HG03520 (cell line): ENCODE data around the gene INPP5K.
A peak's percentile ranks its signal among the peaks of the same experiment; 100 is the strongest.
"Not testable (repeated sequence)": the region's sequence is repeated elsewhere in the genome, so short reads cannot be mapped to it uniquely, and the experiment has no call there.

ENCODE experiments used
- ATAC-seq: cut with Tn5 transposase; IDR thresholded peaks from one replicate; pipeline ENCODE4 v1.9.1; 2021; ENCODE audit warnings: mild to moderate bottlenecking, moderate library complexity; ENCODE audit not compliant: unreplicated experiment

The INPP5K gene

DNA sequence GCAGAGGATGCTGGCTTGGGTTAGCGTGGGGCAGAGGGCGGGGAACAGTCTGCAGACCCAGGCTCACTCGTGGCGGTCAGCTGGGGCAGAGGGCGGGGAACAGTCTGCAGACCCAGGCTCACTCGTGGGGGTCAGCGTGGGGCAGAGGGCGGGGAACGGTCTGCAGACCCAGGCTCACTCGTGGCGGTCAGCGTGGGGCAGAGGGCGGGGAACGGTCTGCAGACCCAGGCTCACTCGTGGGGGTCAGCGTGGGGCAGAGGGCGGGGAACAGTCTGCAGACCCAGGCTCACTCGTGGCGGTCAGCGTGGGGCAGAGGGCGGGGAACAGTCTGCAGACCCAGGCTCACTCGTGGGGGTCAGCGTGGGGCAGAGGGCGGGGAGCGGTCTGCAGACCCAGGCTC, 7.7 kb downstream of the INPP5K start:
- ATAC-seq = not testable (repeated sequence)

DNA sequence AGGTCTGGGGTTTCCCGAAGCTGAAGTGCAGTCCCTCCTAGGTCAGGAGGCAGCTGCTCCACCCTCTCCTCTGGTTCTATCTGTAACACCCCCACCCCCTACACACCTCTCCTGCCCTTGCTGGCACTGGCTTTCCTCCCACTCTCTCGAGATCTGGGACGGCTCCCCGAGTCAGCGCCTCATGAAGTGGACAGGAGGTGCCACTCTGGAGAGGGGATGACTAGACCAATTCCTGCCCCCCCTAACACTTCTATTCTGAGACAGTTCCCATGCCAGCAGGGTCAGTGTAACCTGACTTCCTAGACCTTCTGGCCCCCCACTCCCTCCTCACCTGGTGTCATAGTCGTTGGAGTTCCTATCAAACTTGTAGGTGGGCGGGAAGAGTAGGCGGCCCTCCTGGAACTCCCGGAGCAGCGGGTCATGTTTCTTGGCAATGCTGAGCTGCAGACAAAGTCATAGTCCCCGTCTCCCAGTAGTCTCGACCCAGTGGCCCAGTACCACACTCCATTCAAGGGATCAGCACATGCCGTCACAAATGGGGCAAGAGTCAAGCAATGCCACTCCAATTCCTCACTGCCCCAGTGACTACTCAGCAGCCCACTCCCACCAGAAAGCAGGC, 9.7 kb downstream of the INPP5K start:
- ATAC-seq = no peak

DNA sequence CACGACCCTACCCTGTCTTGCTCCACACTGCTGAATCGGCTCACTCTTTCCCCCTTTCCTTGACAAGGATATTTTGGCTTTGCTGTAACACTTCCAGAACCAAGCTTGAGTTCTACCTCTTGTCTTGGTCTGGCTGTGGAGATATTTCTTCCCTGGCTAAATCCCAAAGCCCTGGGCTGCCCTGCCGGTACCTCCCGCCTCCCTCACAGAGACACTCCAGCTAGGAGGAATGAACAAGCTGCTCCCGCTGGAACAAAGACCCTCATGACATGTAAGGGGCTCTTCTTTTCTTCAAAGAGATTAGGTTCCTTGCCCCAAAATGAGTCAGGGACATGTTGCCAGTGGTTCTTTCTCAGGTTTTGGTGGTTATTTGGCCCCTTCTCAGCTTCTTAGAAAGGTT, 10.8 kb downstream of the INPP5K start:
- no peak for ATAC-seq

DNA sequence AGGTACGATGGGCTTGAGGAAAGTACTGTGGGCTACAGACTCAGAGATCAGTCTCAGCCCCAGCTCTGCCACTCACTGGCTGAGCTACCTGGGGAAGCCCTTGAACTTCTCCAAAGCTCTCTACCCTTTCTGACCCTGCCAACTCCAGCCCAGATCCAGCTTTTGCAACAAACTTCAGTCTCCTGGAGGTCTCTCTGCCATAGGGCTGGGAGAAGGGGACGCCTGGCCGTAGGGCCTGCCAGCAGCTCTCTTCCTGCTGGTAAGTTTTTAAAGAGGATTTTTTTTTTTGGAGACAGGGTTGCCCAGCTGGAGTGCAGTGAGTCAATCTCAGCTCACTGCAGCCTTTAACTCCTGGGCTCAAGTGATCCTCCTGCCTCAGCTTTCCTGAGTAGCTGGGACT, 11.5 kb downstream of the INPP5K start:
- no peak for ATAC-seq

DNA sequence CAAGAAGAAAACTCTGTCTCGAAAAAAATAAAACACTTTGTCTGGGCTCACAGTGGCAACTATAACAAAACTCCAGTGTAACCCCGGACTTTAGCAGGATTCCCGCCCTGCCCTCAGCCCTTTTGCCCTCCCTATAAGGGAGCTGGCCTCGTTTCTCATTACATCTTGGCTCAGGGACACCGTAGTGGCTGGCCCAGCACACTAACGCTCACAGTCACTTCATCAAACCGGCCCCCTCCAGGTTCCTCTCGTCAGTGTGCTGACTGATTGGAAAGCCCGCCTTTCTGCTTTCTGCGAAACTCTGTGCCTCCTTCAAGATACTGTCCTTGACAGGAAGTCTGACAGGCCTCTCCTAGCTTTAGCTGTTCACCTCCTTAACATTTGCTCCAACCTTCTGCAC, 12.7 kb downstream of the INPP5K start:
- ATAC-seq = no peak

DNA sequence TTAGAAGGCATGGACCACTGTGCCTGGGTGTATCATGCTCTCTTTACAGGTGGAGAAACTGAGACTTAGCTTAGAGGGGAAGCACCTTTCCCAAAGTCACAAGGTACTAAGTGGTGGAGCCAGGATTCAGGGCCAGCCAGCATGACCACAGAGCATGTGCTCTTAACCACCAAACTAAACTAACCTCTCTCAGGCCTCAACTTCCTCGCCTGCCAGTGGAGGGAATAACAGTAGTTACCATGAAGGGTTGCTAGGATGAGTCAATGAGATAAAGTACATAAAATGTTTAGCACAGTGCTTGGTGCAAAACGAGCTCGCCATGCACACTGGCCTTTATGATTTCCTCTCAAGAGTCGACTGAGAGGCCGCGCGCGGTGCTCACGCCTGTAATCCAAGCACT, 17.5 kb downstream of the INPP5K start:
- ATAC-seq = no peak

DNA sequence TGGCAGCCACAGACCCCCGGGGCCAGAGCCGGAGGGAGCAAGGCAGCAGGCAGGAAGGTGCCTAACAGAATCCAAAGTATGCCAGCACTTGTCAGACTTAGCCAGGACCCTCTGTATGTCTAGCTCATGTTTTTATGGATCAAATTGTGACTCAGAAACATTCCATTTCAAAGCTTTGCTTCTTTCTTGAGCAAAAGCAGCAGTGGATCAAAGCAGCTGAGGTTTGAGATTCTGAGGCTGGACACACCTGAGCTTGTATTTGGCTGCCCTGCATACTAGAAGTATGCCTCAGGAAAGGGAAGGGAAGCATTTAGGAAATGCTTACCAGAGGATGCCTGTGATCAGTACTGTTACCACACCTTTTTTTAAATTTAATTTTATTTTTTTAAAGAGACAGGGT, 18.2 kb downstream of the INPP5K start:
- ATAC-seq = no peak

DNA sequence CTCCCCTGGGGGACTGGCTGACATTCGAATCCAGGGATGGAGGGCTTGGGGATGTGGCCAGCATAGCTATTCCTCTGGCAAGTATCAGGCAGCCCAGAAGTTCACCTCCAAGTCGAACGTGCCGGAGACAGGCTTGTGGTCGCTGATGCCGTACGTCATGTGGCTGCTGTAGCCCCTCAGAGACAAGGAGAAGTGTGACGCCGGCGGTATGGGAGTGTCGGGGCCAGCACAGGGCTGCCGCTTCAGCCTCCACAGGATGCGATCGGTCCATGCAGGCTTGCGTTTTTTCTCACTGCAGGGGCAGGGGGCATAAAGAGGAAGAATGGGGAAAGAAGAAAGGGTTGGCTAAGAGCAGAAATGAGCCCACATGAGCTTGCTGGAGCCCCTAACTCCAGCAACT, 18.6 kb downstream of the INPP5K start:
- ATAC-seq = no peak

DNA sequence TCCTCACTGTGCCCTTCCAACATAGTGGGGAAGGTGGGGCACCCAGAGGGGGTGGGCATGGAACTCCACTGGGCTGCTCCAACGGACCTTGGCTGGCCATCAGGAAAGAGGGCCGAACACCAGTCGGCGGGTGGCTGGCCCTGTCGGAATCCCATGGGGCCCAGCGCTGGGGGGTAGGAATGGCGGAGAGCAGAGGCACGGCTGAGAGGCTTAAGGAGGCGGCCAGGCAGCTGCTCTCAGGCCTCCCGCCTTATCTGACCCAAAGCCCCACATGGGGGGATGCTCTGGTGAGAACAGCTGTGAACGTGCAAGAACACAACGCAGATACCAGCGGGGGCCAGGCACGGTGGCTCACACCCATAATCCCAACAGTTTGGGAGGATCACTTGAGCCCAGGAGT, 19.5 kb downstream of the INPP5K start:
- ATAC-seq = no peak

DNA sequence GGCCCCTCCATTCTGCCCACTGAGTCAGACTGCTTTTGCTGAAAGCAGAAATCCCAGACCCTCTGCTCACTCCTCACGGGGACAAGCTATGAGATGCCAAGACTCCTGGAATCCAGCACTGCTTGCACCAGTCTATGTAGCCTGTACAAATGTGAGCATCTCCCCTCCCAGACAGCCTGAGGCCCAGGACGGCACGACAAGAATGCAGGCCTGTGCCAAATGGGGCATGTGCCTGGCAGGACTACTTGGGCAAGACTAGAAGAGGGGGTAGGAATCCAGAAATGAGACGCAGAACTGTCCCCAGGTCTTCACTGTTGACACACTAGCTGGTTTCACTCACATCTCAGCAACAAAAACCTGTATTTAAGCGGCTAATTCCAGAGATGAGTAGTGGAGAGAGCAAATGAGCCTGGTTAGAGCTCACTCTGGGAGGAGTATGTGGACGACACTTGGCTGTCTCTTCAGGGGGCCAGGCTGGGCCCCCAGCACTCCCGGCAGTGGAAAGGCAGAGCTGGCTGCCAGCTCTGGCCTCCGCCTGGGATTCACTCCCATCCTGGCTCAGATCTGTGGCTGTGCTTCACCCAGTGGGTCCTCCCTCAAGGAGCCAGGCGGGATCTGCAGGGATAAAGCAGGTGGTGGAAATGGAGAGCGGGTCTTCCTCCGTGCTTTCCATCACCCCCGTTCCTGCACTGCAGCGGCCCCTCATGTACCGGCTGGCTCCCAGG, 21.0 kb downstream of the INPP5K start:
- no peak for ATAC-seq

DNA sequence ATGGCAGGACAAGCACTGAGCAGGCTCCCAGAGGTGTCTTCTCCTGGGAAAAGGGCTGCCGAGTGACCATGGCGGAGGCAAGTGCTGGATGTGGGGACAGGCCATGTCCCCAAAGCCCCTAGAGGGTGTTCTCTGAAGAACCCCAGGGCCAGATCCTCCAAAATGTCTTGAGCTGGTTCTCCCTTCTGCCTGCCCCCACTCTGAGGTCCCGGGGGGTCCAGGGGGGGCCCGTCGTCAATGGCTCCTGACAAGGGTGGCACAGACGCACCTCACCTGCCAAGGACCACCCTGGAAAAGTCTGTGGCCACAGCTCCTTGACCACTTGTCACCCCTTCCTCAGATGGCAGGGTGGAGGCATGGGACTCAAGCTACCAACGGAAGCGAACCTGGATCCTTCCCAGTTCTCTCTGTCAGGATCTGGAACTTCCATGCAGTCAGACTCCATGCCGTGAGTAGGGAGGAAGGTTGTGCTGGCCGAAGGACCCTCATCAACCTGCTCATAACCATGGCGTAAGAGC, 21.6 kb downstream of the INPP5K start:
- ATAC-seq = no peak

DNA sequence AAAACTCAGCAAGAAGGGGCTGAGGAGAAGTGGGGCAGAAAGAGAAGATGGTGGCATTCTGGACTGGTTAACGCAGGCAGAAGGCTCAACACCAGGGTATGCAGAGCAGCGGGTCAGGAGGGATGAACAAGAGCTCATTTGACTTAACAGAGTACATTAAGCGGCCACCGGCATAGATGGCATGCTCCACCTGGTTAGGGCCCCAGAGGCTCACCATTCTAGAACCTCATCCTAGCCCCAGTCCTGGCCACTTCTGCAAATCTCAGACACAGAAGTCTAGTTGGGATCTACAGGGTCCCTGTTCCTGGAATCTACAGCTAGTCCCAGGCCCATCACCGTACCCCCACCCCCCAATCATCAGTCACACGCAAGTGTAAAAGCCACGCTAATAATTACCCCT, 22.2 kb downstream of the INPP5K start:
- no peak for ATAC-seq

DNA sequence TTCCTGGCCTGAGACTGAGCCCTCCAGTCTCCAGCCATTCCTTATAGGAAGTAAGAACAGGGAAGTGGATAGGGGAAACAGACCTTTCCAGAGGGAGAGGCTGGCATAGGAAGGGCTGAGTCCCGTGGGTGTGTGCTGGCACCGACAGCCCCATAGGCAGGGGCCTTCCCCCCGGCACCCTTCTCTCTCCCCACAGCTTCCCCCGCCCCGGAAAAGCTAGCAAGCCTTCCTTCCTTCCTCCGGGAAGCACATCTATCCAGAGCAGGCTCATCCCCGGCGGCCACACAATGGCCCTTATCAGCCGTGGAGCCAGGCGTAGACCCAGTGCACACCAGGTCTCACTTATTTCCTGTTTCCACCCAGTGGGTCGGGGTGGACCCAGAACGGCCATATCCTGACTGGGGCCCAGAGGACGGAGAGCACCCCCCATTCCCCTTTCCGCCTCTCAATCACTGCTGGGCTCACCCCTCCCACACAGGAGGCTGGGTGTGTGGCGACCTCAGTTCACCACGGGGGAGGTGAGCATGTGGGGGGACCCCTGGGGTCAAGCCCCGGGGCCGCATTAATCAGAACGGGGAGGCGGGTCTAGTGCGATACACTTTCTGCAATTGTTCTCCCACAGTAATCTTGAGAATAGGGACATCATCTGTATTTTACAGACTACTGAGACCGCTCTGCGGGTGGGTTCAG, 23.0 kb downstream of the INPP5K start:
- ATAC-seq = no peak

DNA sequence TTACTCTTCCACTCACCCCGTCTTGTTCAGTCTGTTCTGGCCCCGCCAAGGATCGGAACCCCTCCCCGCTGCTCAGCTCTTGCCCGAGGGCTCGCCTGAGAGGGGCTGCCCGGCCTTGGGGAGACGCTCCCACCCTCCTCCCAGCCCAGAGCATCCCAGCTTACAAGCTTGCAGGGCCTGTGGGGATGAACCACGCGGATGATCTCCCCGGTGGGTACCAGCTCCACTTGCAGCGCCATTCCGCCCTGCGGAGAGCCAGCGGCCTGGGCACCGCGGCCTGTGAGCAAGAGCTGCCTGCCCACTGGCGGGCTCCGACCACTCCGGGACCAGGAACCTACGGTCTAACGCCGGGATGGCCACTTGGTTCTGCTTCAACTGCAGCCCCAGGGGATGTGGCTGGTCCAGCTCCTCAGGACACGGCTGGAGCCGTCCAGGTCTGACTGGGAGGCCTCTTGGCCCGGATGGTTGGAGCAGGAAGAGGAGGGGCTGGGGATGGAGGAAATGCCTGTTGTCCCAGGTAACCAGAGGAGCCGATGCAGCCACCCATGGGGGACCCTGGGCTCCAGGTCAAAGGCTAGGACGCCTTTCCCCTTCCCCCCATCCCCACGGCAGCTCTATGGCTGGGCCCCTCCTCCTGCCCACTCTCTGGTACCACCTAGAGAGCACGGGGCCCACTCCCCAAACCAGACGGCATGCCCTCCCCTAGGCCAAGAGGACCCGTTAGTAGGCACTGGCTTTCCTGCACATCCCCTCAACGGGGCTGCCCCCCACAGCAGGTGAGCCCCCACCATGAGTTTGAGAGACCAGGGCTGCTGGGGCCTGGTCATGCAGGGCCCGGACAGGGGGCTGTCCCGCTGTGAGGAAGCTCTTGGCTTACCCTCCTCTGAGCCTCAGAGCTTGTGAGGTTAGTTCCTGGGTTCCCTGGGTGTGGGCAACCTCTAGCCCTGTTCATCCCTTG, 23.9 kb downstream of the INPP5K start, which contains the start of gene MYO1C:
Gene MYO1C (minus strand): TSS at position 438 of the 958 bp plus-strand sequence. CDS start 199 bp downstream, at position 239.
- no peak for ATAC-seq

DNA sequence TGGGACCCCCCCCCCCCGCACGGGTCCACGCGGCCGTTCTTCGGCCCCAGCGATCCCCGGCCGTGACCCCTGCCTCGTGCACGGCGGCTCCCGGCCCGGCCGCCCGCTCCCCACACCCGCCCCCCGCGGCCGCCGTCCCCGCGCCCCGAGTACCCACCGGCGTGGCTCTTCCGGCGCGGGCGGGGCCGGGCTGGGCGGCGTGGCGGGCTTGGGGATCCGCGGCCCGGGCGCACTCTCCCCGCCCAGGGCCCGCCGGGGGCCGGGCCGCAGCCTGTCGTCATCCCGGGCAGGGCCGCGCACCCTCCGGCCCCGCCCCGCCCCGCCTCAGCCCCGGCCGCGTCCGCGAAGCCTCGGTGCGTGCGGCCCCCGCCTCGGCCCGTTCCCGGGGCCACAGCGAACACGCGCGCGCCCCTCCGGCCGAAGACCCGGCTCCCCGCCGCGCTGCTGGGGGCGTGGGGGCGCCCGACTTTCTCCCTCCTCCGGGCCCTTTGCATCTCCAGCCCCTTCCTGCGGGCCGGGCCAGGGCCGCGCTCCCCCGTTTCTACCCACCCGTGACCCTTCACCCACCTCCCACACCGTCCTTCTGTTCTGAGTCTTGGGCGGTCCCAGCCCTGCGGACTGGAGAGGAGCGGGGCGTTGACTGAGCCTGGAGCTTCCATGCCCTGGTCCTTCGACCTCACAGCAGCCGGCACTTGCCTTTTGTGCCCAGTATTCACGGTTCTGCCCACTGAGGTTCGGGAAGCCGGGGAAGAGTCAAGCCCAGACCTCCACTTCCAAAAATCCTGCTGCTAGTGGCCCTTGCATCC, 24.8 kb downstream of the INPP5K start:
- peak; percentile 35 for ATAC-seq

DNA sequence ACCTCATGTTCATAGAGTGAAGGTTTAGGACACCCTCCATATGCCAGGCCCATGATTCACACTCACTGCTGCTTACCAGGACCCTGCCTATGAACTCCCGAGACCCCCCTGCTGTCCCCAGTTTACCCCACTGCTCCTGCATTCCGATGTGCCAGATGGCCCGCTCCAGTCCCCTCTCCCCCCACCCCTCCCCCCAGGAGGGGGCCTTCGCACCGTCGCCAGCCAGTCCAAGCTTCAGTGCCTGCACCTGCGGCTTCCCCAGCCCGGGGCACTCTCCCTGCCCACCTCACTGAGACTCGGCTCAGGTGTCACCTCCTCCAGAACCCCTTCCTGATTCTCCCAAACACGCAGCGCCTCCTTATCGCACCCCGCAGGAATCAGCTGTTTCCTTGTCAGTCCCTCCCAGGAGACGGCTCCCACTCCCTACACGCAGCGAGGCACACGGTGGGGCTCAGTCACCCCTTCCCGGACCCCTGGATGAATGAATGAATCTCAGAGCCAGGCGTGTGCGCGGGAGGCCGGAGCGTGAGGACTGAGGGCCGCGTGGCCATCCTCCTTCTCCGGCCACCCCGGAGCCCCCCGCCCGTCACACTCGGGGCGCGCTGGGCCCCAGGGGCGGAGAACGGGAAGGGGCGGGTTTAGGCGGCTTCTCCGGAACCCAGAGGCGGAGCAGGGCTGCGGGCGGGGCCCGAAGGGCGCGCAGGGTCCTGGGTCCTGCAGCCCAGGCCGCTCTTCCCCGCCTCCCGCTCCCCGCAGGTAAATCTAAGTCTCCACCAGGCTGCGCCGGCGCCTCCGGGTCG, 25.6 kb downstream of the INPP5K start:
- peak; percentile 38 for ATAC-seq

DNA sequence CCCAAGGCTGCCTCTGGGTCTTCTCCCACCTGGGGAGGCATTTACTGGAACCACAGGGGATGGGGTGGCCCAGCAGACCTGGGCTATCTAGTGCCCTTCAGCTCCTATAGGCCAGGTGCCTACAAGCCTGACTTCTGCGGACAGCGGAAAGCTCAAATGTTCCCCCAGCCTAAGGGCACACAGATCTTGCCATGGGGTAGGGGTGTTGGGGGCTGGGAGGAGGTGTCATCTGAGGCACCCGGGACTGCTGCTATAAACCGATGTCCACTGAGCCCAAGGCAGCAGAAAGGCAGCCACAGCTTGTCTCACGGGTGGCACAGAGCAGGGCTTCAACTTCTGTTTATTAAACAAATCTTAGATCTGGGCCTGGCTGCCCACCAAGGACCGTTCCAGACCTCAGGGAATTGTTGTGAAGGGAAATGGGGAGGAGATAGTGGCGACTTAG, 27.6 kb downstream of the INPP5K start:
- no peak for ATAC-seq

DNA sequence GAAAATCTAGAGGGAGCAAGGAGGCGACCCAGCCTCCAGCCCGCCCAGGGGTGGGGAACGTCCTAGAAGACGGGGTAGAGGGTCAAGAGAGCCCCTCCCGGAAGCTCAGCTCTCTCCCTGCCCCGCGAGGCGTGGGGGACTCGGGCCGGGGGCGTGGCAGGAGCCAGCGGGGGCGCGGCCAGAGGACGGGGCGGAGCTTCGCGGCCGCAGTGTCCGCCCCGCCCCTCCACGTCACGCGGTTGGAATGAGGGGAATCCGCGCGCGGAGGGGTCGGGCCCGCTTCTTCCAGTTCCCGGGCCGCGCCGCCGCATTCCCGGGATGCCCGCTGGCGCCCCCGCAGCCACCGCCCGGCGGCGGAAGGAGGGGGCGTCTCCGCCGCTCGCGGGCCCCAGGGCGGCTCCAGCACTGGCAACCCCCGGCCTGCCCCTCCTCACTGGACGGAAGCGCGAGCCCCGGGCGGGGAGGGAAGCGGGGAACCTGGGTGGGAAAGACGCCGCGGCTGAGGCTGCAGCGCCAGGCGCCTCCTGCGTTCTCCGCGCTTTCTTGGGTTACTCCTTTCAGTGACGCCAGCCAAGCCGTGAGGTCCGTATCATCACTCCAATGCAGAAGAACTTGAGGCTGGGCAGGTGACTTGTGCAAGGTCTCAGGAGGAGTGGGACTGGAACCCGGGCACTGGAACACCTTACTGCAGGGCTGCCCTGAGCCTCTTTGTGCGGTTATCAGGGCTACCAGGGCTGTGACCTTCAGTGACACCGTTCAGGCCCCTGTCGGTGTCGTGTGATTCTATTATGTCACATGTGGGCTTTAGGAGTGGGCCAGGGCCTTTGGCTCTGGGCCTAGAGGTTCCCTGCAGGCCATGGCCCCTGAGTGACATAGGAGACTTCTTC, 28.2 kb downstream of the INPP5K start:
- no peak for ATAC-seq
